GM21723 (cell line): ENCODE data around the gene SNAPC3.

ENCODE experiments used
- ATAC-seq: cut with Tn5 transposase; IDR thresholded peaks from one replicate; pipeline ENCODE4 v1.9.1; 2021; ENCODE audit warnings: mild to moderate bottlenecking, moderate library complexity; ENCODE audit not compliant: unreplicated experiment

SNAPC3 gene

GRCh38 chr9:15485836-15486666, 63.4 kb downstream of the SNAPC3 start:
- ATAC-seq: no peak

- ATAC-seq: no peak
Measured at GRCh38 chr9:15491950-15492349, 69.3 kb downstream of the SNAPC3 start.

- ATAC-seq: no peak
Measured at GRCh38 chr9:15492485-15493150, 69.9 kb downstream of the SNAPC3 start.

GRCh38 chr9:15498246-15498995, 75.7 kb downstream of the SNAPC3 start:
- no peak for ATAC-seq

- ATAC-seq: no peak
Measured at GRCh38 chr9:15499139-15499538, 76.5 kb downstream of the SNAPC3 start.

GRCh38 chr9:15501179-15501578, 78.5 kb downstream of the SNAPC3 start:
- ATAC-seq: no peak

GRCh38 chr9:15501803-15502202, 79.1 kb downstream of the SNAPC3 start:
- no peak for ATAC-seq

- ATAC-seq: no peak
Measured at GRCh38 chr9:15505921-15506320, 83.2 kb downstream of the SNAPC3 start.

GRCh38 chr9:15509931-15510788, 87.5 kb downstream of the SNAPC3 start:
- peak; percentile 41 for ATAC-seq

GRCh38 chr9:15510789-15511575, 88.3 kb downstream of the SNAPC3 start, which contains the start of gene PSIP1:
Gene PSIP1, minus strand, starts transcription at chr9:15510970. Its CDS starts 782 bp downstream, at chr9:15510188.
- ATAC-seq: peak; percentile 82
